Liver (tissue), 9 donors: ENCODE measurements around the gene ING5. TPM values are rescaled to one million over a fixed set of nuclear protein-coding genes. Genes with fewer than 3 reads are reported as not detected.

Experiments used
- DNase-seq: peaks from one replicate; pipeline ENCODE4 v3.0.0-alpha.2; 2017; ENCODE audit warnings: low spot score
- H3K27ac ChIP-seq, 2 donors: one replicate each; pipeline ENCODE4 v1.7.0; 2013; ENCODE audit warnings: inconsistent platforms in 2 of 2, low read length in 2 of 2, control low read depth in 1 of 2, low read depth in 1 of 2, mild to moderate bottlenecking in 1 of 2
- H3K27me3 ChIP-seq, 4 donors: one replicate each; pipeline versions ENCODE4 v1.6.1 to v1.7.0; 2013; ENCODE audit warnings: low read length in 3 of 4, inconsistent platforms in 1 of 4, mild to moderate bottlenecking in 1 of 4, moderate library complexity in 1 of 4; ENCODE audit not compliant: control insufficient read depth in 4 of 4, insufficient read depth in 4 of 4
- H3K36me3 ChIP-seq, 4 donors: one replicate each; pipeline versions ENCODE4 v1.6.1 to v1.7.0; 2013; ENCODE audit warnings: low read length in 3 of 4, mild to moderate bottlenecking in 3 of 4, low read depth in 1 of 4, moderate library complexity in 1 of 4; ENCODE audit not compliant: control insufficient read depth in 4 of 4, insufficient read depth in 3 of 4
- H3K4me1 ChIP-seq, 4 donors: one replicate each; pipeline versions ENCODE4 v1.6.1 to v1.7.0; 2013; ENCODE audit warnings: low read length in 3 of 4, mild to moderate bottlenecking in 3 of 4, moderate library complexity in 1 of 4; ENCODE audit not compliant: control insufficient read depth in 4 of 4, insufficient read depth in 4 of 4
- H3K4me3 ChIP-seq, 3 donors: one replicate each; pipeline versions ENCODE4 v1.6.1 to v1.7.0; 2013; ENCODE audit warnings: low read length in 3 of 3, control low read depth in 1 of 3, low read depth in 1 of 3, mild to moderate bottlenecking in 1 of 3
- H3K9ac ChIP-seq, 2 donors: one replicate each; pipeline ENCODE4 v1.7.0; 2013; ENCODE audit warnings: low read length in 2 of 2, mild to moderate bottlenecking in 2 of 2, moderate library complexity in 2 of 2, control low read depth in 1 of 2, low read depth in 1 of 2
- H3K9me3 ChIP-seq, 4 donors: one replicate each; pipeline versions ENCODE4 v1.6.1 to v1.7.0; 2013; ENCODE audit warnings: low read length in 3 of 4; ENCODE audit not compliant: control insufficient read depth in 4 of 4
- ATF3 ChIP-seq: IDR thresholded peaks from 2 replicates; pipeline ENCODE4 v1.6.1; 2016; ENCODE audit warnings: antibody characterized with exemption
- CTCF ChIP-seq: fragments of 150-350 bp; IDR thresholded peaks from 2 replicates; pipeline ENCODE4 v1.5.1; 2017; ENCODE audit warnings: improper control_type of control experiment, low read depth, low read length; ENCODE audit not compliant: missing input control
- EGR1 ChIP-seq, 2 donors: IDR thresholded peaks; 2 replicates each; pipeline ENCODE4 v1.6.1; 2016 to 2018; ENCODE audit warnings: antibody characterized with exemption in 2 of 2, low read depth in 2 of 2
- FOXA1 ChIP-seq: IDR thresholded peaks from 2 replicates; pipeline ENCODE4 v1.6.1; 2016; ENCODE audit warnings: antibody characterized with exemption
- FOXA2 ChIP-seq: IDR thresholded peaks from 2 replicates; pipeline ENCODE4 v1.6.1; 2016; ENCODE audit warnings: antibody characterized with exemption
- GABPA ChIP-seq, 2 donors: IDR thresholded peaks in 1 of 2; conservative IDR thresholded peaks in 1 of 2; 2 replicates each; pipeline ENCODE4 v1.6.1; 2016; ENCODE audit warnings: antibody characterized with exemption in 2 of 2, mild to moderate bottlenecking in 1 of 2, moderate library complexity in 1 of 2
- HNF4A ChIP-seq, 2 donors: conservative IDR thresholded peaks; 2 replicates each; pipeline ENCODE4 v1.6.1; 2016; ENCODE audit warnings: antibody characterized with exemption in 2 of 2, mild to moderate bottlenecking in 2 of 2
- HNF4G ChIP-seq: IDR thresholded peaks from 2 replicates; pipeline ENCODE4 v1.6.1; 2016; ENCODE audit warnings: antibody characterized with exemption
- JUND ChIP-seq, 2 donors: IDR thresholded peaks; 2 replicates each; pipeline ENCODE4 v1.6.1; 2016; ENCODE audit warnings: antibody characterized with exemption in 2 of 2
- MAX ChIP-seq: IDR thresholded peaks from 2 replicates; pipeline ENCODE4 v1.6.1; 2016; ENCODE audit warnings: antibody characterized with exemption
- NR2F2 ChIP-seq: IDR thresholded peaks from 2 replicates; pipeline ENCODE4 v1.6.1; 2016; ENCODE audit warnings: antibody characterized with exemption
- RAD21 ChIP-seq, 2 donors: IDR thresholded peaks; 2 replicates each; pipeline ENCODE4 v1.6.1; 2016; ENCODE audit warnings: antibody characterized with exemption in 2 of 2, mild to moderate bottlenecking in 2 of 2
- REST ChIP-seq: IDR thresholded peaks from 2 replicates; pipeline ENCODE4 v1.6.1; 2016; ENCODE audit warnings: antibody characterized with exemption, mild to moderate bottlenecking
- RXRA ChIP-seq, 2 donors: IDR thresholded peaks; 2 replicates each; pipeline ENCODE4 v1.6.1; 2017 to 2018; ENCODE audit warnings: antibody characterized with exemption in 2 of 2, mild to moderate bottlenecking in 1 of 2
- SP1 ChIP-seq: IDR thresholded peaks from 2 replicates; pipeline ENCODE4 v1.6.1; 2018; ENCODE audit warnings: antibody characterized with exemption, mild to moderate bottlenecking
- TAF1 ChIP-seq: conservative IDR thresholded peaks from 2 replicates; pipeline ENCODE4 v1.6.1; 2016; ENCODE audit warnings: antibody characterized with exemption, mild to moderate bottlenecking
- YY1 ChIP-seq: IDR thresholded peaks from 2 replicates; pipeline ENCODE4 v1.6.1; 2016; ENCODE audit warnings: antibody characterized with exemption, mild to moderate bottlenecking
- ZBTB33 ChIP-seq: IDR thresholded peaks from 2 replicates; pipeline ENCODE4 v1.6.1; 2016; ENCODE audit warnings: antibody characterized with exemption
- WGBS: extraction: QIAGEN DNeasy Blood & Tissue Kit; methylation state at CpG from one replicate; pipeline ENCODE4 v1.1.7; 2013; 5-methylcytosine and 5-hydroxymethylcytosine counted together
- polyA plus RNA-seq, 2 donors: library from polyadenylated mRNA; stranded (reverse) in 1 of 2; unstranded in 1 of 2; fragments of 200-250 nt in 1 of 2; fragments of >200 nt in 1 of 2; fragmentation: Nextera tagmentation in 1 of 2; extraction: Ambion mirVana in 1 of 2; gene quantifications; one replicate each; pipeline versions ENCODE4 v1.2.1 to v1.2.3, GENCODE V29; 2013 to 2015
- total RNA-seq, 2 donors: library from RNA; depleted of rRNA; stranded (reverse); fragments of >200 nt; gene quantifications; one replicate each; pipeline ENCODE4 v1.2.3, GENCODE V29; 2014
- donor health status: healthy.
- donor health status: healthy.
- donor health status: healthy.
- donor health status: healthy.
- donor health status: healthy.

The ING5 gene
- total and polyA plus RNA-seq, 4 donors: 7.2 to 24.2 (median 13.9) TPM

- no peak overlapping the region for H3K4me3 ChIP-seq
- DNase-seq: no peak
- H3K4me1 ChIP-seq: peaks cover 0 to 4% (median 1%) of the 10 kb centered on the region in 4 donors
- H3K9me3 ChIP-seq: no peaks in the 10 kb centered on the region
- no peak overlapping the region for H3K27ac ChIP-seq
- no peak overlapping the region for H3K9ac ChIP-seq
- 94% methylated on average over 12 of the region's 12 CpGs for WGBS
- peaks cover 9 to 66% (median 32%) of the 10 kb centered on the region in 4 donors for H3K36me3 ChIP-seq
- TF ChIP-seq TAF1 (no peak), RAD21 (IDR thresholded peaks at IDR 0.05) (no peak), YY1 (no peak), GABPA (IDR thresholded peaks at IDR 0.05 in 1 of 2, conservative IDR thresholded peaks at IDR 0.05 in 1 of 2) (no peak), NR2F2 (no peak), FOXA2 (no peak), RXRA (IDR thresholded peaks at IDR 0.05) (no peak), EGR1 (IDR thresholded peaks at IDR 0.05; ENCODE audit: low read depth in 2 of 2) (no peak), HNF4G (no peak), HNF4A (conservative IDR thresholded peaks at IDR 0.05) (no peak), MAX (no peak), ATF3 (no peak), FOXA1 (no peak), CTCF (no peak), SP1 (no peak)
- H3K27me3 ChIP-seq: no peaks in the 10 kb centered on the region
Observed at GRCh38 chr2:241654551-241654950, 47.3 kb upstream of the ING5 start.

- 97% methylated on average over 17 of the region's 17 CpGs for WGBS
- TF ChIP-seq FOXA2: no peak
- no peak for TF ChIP-seq ZBTB33
- no peak for TF ChIP-seq HNF4A (conservative IDR thresholded peaks at IDR 0.05)
- TF ChIP-seq RXRA (IDR thresholded peaks at IDR 0.05): no peak
- no peak for TF ChIP-seq SP1
- TF ChIP-seq YY1: no peak
- no peak for TF ChIP-seq MAX
- no peak for TF ChIP-seq HNF4G
- TF ChIP-seq FOXA1: no peak
- TF ChIP-seq EGR1 (IDR thresholded peaks at IDR 0.05; ENCODE audit: low read depth in 2 of 2): no peak
- TF ChIP-seq RAD21 (IDR thresholded peaks at IDR 0.05): no peak
- no peak for TF ChIP-seq JUND (IDR thresholded peaks at IDR 0.05)
- TF ChIP-seq CTCF: no peak
- TF ChIP-seq REST: no peak
- TF ChIP-seq GABPA (IDR thresholded peaks at IDR 0.05 in 1 of 2, conservative IDR thresholded peaks at IDR 0.05 in 1 of 2): no peak
- TF ChIP-seq ATF3: no peak
- no peak for TF ChIP-seq NR2F2
- no peak for TF ChIP-seq TAF1
- no peaks in the 10 kb centered on the region for H3K9me3 ChIP-seq
- no peak for DNase-seq
- no peak overlapping the region for H3K4me3 ChIP-seq
- no peak overlapping the region for H3K27ac ChIP-seq
- no peaks in the 10 kb centered on the region for H3K4me1 ChIP-seq
- H3K36me3 ChIP-seq: peaks cover 14 to 76% (median 35%) of the 10 kb centered on the region in 4 donors
- H3K27me3 ChIP-seq: no peaks in the 10 kb centered on the region
- no peak overlapping the region for H3K9ac ChIP-seq
Observed at GRCh38 chr2:241655516-241656189, 46.2 kb upstream of the ING5 start.
